Heart right ventricle (tissue), 16 donors: ENCODE data around the gene ABAT. TPM values are rescaled to one million over a fixed set of nuclear protein-coding genes. Genes with fewer than 3 reads are reported as not detected.

Experiments used
- ATAC-seq, 8 donors: fragments of 200-7000 bp; cut with Tn5 transposase; one replicate each; pipeline ENCODE4 v1.9.1; 2020; ENCODE audit warnings: mild to moderate bottlenecking in 8 of 8, moderate library complexity in 8 of 8, moderate number of reproducible peaks in 1 of 8
- DNase-seq, 2 donors: peaks; one replicate each; pipeline ENCODE4 v3.0.0-alpha.2; 2020
- H3K27ac ChIP-seq, 10 donors: fragments of 200-600 bp; sonication (generic) in 2 of 10; one replicate each; pipeline versions ENCODE4 v1.5.0 to v1.8.0; 2020 to 2022; ENCODE audit warnings: mild to moderate bottlenecking in 3 of 10
- H3K27me3 ChIP-seq, 7 donors: fragments of 200-600 bp; one replicate each; pipeline ENCODE4 v1.8.0; 2021 to 2022; ENCODE audit warnings: mild to moderate bottlenecking in 2 of 7
- H3K36me3 ChIP-seq, 9 donors: fragments of 200-600 bp; sonication (generic) in 1 of 9; one replicate each; pipeline versions ENCODE4 v1.5.0 to v1.8.0; 2020 to 2022; ENCODE audit warnings: mild to moderate bottlenecking in 2 of 9
- H3K4me1 ChIP-seq, 9 donors: fragments of 200-600 bp; sonication (generic) in 1 of 9; one replicate each; pipeline versions ENCODE4 v1.5.0 to v1.8.0; 2020 to 2022; ENCODE audit warnings: mild to moderate bottlenecking in 4 of 9
- H3K4me3 ChIP-seq, 10 donors: fragments of 200-600 bp; sonication (generic) in 2 of 10; one replicate each; pipeline versions ENCODE4 v1.5.0 to v1.8.0; 2020 to 2022; ENCODE audit warnings: mild to moderate bottlenecking in 7 of 10, moderate library complexity in 2 of 10
- H3K9me3 ChIP-seq, 11 donors: fragments of 200-600 bp in 10 of 11; sonication (generic) in 2 of 11; one replicate each; pipeline versions ENCODE4 v1.5.0 to v1.8.0; 2013 to 2022; ENCODE audit warnings: mild to moderate bottlenecking in 2 of 11, control low read depth in 1 of 11, moderate library complexity in 1 of 11
- WGBS, 2 donors: extraction: QIAGEN DNeasy Blood & Tissue Kit; methylation state at CpG; one replicate each; pipeline ENCODE4 v1.1.7; 2013; ENCODE audit warnings: inconsistent platforms in 1 of 2; 5-methylcytosine and 5-hydroxymethylcytosine counted together
- intact Hi-C, 10 donors: fragments of 100-400 bp; cut with DNase I; formaldehyde crosslinking; loops; one replicate each; pipeline versions ENCODE4 v1.11.1 to v1.14.2; 2022
- polyA plus RNA-seq, 2 donors: library from polyadenylated mRNA; stranded (reverse); fragments of 200-250 nt; gene quantifications; one replicate each; pipeline ENCODE4 v1.2.3, GENCODE V29; 2013
- total RNA-seq, 10 donors: library from RNA; stranded (reverse); fragmentation: NEBNext Ultra II Directional in 3 of 10; extraction: Animal tissue kit (Norgen Biotek cat#: 25700) in 3 of 10; gene quantifications; one replicate each; pipeline versions ENCODE4 v1.2.1 to v1.2.4, GENCODE V29; 2021 to 2023
- TF ChIP-seq, protein P1 (sequence below), 9 donors: fragments of 200-600 bp; sonication (generic) in 2 of 9; IDR thresholded peaks; one replicate each; pipeline versions ENCODE4 v1.5.0 to v1.8.0; 2021 to 2022; ENCODE audit warnings: antibody characterized with exemption in 9 of 9, mild to moderate bottlenecking in 5 of 9, moderate library complexity in 1 of 9
- donor health status: Arrhythmogenic right ventricular cardiomyopathy.
- donor health status: ischemic (EF 13 %, LVEDD 7.1; RV severe dilation, severe dysfunction).
- donor health status: healthy with polysubstance abuse.
- donor health status: DM: no; HTN: yes; CAD: no.
- donor health status: DM: no; HTN: no; CAD: no.
- donor health status: ischemic (EF 25% LVEDD 6.9; RV normal size, moderate dysfunction).
- donor health status: ischemic (EF 25% LVEDD 5.7; RV mildly dilated, moderate dysfunction).
- donor health status: healthy.
- donor health status: DM: yes; HTN: yes; CAD: no.
- donor health status: Ischemic cardiomyopathy.
- donor health status: ischemic (EF 35%, LVEDD 5.7; RV mildly dilated, moderate dysfunction).
- donor health status: nonischemic (EF 11% LVEDD 7.7; RV severe dilation, severe dysfunction).
- donor health status: DM: yes; HTN: yes; CAD: no.
- donor health status: PGD.
- donor health status: ischemic (EF 29% LVEDD 5.4; RV normal size, mild dysfunction).
- donor health status: nonischemic (EF 23%, LVEDD 6.1; RV moderate dilation, normal function).

The ABAT gene
- total and polyA plus RNA-seq, 12 donors, result 2.2 to 35.9 (median 14.0) TPM

DNA sequence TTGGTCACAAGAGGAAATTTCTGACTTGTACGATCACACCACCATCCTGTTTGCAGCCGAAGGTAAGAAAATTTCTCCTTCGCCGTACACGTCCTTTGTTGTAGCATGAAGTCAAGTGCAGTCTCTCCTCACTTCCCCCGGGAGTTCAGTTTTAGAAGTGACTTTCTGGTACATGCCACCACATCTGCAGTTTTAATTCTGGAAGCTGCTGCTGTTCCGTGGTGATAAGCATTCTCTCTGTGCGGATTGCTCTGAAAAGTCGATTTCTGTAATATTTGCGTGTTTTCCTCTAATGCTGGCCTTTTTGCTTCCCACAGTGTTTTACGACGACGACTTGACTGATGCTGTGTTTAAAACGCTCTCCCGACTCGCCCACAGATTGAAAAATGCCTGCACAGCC is 32.3 kb upstream of the ABAT start:
- no peak overlapping the region for H3K4me3 ChIP-seq
- DNase-seq (no peak), ATAC-seq (no peak)
- 89 to 91% methylated on average over 16 of the region's 16 CpGs for whole genome bisulfite sequencing, 2 donors
- intact Hi-C loops, result no loop called here
- no peaks in the 10 kb centered on the region for H3K9me3 ChIP-seq
- peaks cover 3 to 95% (median 69%) of the 10 kb centered on the region in 9 donors for H3K36me3 ChIP-seq
- no peak overlapping the region for H3K27ac ChIP-seq
- H3K27me3 ChIP-seq, result no peaks in the 10 kb centered on the region
- H3K4me1 ChIP-seq, result peaks cover 0 to 9% (median 0%) of the 10 kb centered on the region in 9 donors
- TF ChIP-seq, protein P1, sequence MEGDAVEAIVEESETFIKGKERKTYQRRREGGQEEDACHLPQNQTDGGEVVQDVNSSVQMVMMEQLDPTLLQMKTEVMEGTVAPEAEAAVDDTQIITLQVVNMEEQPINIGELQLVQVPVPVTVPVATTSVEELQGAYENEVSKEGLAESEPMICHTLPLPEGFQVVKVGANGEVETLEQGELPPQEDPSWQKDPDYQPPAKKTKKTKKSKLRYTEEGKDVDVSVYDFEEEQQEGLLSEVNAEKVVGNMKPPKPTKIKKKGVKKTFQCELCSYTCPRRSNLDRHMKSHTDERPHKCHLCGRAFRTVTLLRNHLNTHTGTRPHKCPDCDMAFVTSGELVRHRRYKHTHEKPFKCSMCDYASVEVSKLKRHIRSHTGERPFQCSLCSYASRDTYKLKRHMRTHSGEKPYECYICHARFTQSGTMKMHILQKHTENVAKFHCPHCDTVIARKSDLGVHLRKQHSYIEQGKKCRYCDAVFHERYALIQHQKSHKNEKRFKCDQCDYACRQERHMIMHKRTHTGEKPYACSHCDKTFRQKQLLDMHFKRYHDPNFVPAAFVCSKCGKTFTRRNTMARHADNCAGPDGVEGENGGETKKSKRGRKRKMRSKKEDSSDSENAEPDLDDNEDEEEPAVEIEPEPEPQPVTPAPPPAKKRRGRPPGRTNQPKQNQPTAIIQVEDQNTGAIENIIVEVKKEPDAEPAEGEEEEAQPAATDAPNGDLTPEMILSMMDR (IDR thresholded peaks at IDR 0.05), result no peak

DNA sequence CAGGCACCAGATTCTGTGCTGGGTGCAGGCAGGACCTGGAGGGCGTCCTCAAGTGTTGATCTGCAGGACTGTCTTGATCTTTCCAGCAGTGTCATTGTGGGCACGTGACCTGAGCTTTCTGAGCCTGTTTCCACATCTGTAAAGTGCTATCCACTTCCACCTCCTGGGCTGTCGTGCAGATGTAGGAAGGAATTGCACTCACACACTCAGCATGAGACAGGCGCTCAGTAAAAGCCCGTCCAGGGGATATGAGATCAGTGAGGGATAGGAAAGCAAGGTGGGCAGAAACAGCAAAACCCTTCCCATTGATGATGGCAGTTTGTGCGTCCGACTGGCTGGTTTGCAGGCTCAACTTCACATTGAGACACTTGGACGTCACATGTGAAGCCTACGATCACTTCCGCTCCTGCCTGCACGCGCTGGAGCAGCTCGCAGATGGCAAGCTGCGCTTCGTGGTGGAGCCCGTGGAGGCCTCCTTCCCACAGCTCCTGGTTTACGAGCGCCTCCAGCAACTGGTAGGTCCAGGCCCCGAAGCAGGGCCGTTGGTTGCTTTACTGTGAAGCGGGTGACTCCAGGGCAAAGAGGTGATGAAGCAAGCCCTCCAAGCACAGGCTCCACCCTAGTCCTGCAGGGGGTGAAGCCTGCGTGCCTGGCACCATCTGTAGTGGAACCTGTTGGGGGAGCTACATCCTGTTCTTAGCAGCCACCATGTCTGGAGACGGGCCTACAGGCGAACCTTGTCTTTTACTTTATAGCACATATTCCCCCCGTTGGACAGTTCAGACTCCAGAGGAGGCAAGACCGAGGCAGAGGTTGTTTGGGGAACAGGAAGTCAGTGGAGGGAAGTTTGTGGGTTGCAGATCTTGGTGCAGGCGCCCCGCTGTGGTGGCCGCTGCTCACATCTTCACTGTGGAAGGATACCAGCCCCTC is 29.9 kb upstream of the ABAT start:
- peaks cover 3 to 94% (median 66%) of the 10 kb centered on the region in 9 donors for H3K36me3 ChIP-seq
- TF ChIP-seq, protein P1 (IDR thresholded peaks at IDR 0.05), result peak in 1 of 9 donors; percentile 42
- H3K9me3 ChIP-seq, result no peaks in the 10 kb centered on the region
- WGBS, 2 donors, result 86 to 88% methylated on average over 29 of the region's 29 CpGs
- H3K27ac ChIP-seq, result peak overlapping the region in 2 of 10 donors; percentile 52 to 84
- no peaks in the 10 kb centered on the region for H3K27me3 ChIP-seq
- intact Hi-C loops, result no loop called here
- peaks cover 0 to 9% (median 0%) of the 10 kb centered on the region in 9 donors for H3K4me1 ChIP-seq
- ATAC-seq (peak in 7 of 8 donors; percentile 35 to 70 (median 60)), DNase-seq (peak in 1 of 2 donors; percentile 21)
- H3K4me3 ChIP-seq, result peak overlapping the region in 1 of 10 donors; percentile 33

GRCh38 chr16:8645141-8645521 is 29.3 kb upstream of the ABAT start:
- TF ChIP-seq, protein P1 (IDR thresholded peaks at IDR 0.05), result no peak
- H3K36me3 ChIP-seq, result peaks cover under 1 to 89% (median 60%) of the 10 kb centered on the region in 9 donors
- ATAC-seq, result no peak
- H3K9me3 ChIP-seq, result no peaks in the 10 kb centered on the region
- peak overlapping the region in 1 of 10 donors; percentile 33 for H3K4me3 ChIP-seq
- DNase-seq, result no peak
- intact Hi-C loops, result no loop called here
- no peaks in the 10 kb centered on the region for H3K27me3 ChIP-seq
- H3K4me1 ChIP-seq, result peaks cover 0 to 9% (median 0%) of the 10 kb centered on the region in 9 donors
- WGBS, 2 donors, result 78 to 81% methylated on average over 11 of the region's 11 CpGs
- H3K27ac ChIP-seq, result peak overlapping the region in 2 of 10 donors; percentile 52 to 84

GRCh38 chr16:8645831-8646230 is 28.6 kb upstream of the ABAT start:
- ATAC-seq (no peak), DNase-seq (no peak)
- H3K27ac ChIP-seq, result peak overlapping the region in 1 of 10 donors; percentile 84
- TF ChIP-seq, protein P1 (IDR thresholded peaks at IDR 0.05), result no peak
- no peaks in the 10 kb centered on the region for H3K9me3 ChIP-seq
- H3K36me3 ChIP-seq, result peaks cover 0 to 88% (median 60%) of the 10 kb centered on the region in 9 donors
- intact Hi-C loops, result no loop called here
- H3K27me3 ChIP-seq, result no peaks in the 10 kb centered on the region
- 86 to 88% methylated on average over 13 of the region's 13 CpGs for WGBS, 2 donors
- H3K4me1 ChIP-seq, result peaks cover 0 to 9% (median 0%) of the 10 kb centered on the region in 9 donors
- no peak overlapping the region for H3K4me3 ChIP-seq
